Activated CD8-positive, alpha-beta memory T cell treated with anti-CD3 and anti-CD28 coated beads, Interleukin-2, amount 50 U/mL, for 1 hour (primary cell): Measurements from ENCODE around the gene GFOD2.

ENCODE experiments used
- DNase-seq: peaks from one replicate; pipeline ENCODE4 v3.0.0-alpha.2; 2020; ENCODE audit errors: extremely low read depth

The GFOD2 gene

DNA sequence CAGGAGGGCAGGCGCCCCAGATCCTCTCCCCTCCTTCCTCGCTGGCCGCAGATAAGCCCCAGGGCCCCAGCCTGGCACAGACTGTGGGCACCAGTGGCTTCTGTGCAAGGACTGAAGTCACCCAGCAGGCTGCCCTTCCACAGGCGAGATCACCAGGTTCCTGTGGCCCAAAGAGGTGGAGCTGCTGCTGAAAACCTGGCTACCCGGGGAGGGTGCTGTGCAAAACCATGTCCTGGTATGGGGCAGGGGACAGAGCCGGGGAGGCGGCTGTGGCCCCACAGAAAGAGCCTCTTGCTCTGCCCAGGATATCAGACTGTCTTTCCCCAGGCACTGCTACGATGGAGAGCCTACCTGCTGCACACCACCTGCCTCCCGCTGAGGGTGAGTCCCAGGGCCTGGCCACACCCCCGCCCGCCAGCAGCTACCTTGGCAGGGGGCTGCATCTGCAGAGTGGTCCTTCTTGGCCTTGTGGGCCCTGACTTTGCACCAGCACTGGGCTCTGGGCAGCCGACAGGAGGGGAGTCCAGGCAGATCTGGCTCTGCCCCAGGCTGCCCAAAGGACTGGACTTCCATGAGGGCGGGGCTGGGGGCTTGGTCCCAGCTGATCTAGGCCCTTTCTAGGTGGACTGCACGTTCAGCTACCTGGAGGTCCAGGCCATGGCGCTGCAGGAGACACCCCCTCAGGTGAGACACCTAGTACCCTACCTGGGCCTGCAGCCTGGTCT lies 73.6 kb downstream of the GFOD2 start:
- DNase-seq, result no peak

DNA sequence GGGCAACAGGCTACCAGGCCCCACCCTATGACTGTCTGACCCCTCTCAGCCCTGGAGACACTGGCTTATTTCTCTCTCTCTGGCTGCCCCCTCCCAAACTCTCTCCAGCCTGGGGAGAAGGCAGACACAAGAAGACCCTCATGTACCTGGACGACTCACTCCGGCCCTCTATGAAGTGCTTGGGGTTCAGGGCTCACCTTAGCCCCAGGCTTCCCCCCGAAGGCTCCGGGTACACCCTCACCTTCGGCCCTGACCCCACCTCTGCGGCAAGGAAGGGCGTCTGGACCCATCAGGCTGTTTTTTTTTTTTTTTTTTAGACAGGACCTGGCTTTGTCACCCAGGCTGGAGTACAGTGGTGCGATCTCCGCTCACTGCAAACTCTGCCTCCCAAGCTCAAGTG lies 75.1 kb downstream of the GFOD2 start:
- no peak for DNase-seq

DNA sequence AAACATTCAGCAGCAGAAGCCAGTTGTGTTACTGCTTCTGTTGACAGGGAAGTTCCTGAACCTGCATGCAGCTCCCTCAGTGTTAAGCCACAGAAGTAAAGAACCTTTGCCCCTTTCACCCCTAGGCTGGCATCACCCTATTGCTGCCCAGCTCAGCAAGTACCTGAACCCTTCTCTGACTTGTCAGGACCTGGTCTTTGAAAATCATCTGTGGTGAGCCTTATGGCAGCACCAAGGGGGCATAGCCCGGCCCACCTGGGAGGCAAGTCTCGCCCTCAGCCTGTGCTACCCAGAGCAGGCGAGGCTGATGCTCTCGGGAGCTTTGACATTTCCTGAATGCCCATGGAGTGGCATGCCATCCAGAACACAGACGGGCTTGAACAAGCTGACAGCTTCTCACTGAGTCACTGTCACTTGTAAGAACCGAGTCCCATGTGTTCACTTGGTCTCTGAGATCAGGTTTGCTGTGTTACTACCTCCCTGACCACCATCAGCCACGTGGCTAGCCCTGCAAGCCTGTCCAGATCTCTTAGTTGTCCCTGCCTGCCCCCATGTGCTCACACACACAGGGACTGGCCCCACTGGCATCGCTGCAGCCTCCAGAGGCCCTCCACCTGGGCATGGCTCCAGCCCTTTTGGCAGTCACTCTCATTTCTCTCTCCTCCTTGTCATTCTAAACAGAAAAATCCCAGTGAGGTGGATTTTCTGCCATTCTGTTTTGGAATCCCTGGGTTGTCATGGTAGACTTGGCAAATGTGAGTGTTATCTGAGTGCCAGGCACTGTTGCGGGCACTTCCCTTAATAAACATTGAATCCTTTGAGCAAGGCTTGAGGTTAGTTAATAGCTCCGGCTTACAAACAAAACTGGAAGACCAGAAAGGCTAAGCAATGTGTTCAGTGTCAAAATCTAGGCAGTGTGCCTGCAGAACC lies 77.1 kb downstream of the GFOD2 start:
- DNase-seq, result no peak

DNA sequence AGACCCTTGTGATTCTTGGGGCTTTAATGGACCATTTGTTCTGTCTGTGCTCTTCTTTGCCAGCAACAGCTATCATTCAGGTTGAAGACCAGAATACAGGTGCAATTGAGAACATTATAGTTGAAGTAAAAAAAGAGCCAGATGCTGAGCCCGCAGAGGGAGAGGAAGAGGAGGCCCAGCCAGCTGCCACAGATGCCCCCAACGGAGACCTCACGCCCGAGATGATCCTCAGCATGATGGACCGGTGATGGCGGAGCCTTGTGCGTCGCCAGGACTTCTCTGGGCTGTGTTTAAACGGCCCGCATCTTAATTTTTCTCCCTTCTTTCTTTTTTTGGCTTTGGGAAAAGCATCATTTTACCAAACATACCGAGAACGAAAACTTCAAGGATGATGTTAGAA lies 81.5 kb downstream of the GFOD2 start:
- DNase-seq, result no peak

DNA sequence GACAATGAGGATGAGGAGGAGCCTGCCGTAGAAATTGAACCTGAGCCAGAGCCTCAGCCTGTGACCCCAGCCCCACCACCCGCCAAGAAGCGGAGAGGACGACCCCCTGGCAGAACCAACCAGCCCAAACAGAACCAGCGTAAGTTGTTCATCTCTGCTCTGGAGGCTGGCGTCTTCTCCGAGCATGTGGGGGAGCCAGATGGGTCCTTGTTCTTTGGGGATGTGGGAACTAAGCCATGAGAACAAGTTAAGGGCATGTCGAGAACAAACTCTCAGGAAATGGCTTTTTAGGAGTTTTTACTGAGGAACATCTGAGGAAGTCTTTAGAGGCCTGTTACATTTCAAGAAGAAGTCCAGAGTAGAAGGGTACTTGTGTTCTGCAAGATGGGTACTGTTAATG lies 82.4 kb downstream of the GFOD2 start:
- DNase-seq, result no peak

DNA sequence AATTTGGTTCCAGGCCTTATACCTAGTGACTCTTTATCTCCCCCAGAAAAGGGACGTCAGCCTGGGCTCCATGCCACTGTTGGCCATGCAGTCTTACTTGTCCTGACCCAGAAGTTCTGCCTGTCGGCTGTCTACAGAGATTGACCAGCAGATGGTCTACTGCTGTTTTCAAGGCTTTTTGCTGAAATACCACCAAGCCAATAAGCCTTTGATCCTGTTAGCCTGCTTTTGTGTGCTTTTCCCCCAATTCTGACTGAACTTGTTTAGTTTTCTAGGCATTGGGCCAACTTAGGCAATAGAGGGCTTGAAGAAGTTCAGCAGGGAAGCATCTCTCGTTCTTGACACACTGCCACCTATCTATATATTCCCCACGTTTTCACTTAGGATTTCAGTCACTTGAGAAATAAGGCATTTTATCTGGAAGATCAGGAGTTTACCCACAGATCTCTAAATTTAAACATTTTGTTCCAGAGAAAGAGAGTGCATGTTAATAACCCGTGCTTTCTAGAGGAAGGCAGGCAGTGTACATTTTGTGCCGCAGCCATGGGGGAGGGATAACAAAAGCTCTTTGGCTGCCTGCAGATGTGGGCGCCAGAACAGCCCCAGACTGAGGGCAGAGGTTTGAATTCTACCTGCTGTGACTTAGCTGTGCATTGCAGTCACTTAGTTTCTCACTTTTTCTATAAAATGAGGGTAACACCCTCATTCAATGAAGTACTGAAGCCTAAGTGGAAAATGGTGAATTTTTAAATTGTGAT lies 86.5 kb downstream of the GFOD2 start:
- DNase-seq, result no peak

DNA sequence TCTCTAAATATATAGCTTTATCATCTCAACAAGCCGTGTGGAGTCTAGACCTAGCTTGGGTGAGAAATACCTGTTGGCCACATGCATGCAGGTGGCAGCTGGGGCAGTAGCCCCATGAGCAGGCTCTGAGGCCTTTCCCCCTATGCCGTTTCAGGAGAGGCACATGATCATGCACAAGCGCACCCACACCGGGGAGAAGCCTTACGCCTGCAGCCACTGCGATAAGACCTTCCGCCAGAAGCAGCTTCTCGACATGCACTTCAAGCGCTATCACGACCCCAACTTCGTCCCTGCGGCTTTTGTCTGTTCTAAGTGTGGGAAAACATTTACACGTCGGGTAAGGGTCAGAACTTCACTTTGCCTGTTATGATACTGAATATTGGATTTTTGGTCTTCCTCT lies 90.9 kb downstream of the GFOD2 start:
- DNase-seq, result no peak
